GM21737 (cell line): Measurements from ENCODE around the gene SULT2A1.
"Not testable (repeated sequence)": the region's sequence is repeated elsewhere in the genome, so short reads cannot be mapped to it uniquely, and the experiment has no call there.

Experiments
- ATAC-seq: cut with Tn5 transposase; IDR thresholded peaks from one replicate; pipeline ENCODE4 v1.9.1; 2021; ENCODE audit warnings: mild to moderate bottlenecking, moderate library complexity; ENCODE audit not compliant: unreplicated experiment

SULT2A1 gene

DNA sequence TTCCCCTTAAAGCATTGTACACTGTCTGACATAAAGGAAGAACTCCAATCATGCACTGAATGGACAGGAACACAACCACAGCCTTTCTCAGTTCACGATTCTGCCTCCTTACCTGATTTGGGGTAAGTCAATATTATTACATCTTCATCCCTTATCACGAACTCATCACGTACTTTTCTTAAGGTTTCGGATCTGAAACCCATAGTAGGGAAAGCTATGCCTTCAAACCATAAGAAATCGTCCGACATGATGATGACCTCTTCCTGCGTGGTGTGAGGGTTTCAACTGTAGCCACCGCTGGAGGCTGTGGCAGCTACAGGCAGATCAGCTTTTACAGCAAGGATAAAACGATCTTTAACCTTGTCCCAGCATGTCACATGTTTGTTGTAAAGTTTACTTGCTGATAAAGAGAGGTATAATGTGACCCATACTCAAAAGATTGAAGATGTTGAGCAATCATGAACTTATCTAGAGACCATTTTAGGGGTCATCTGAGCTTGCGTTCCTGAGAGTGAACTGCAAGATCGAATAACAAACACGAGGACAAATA is at the start of gene SULT2A1:
TSS of gene SULT2A1 (minus strand) at position 306 of the 550 bp plus-strand sequence. CDS start at position 248, 58 bp downstream.
- ATAC-seq: no peak

- ATAC-seq: not testable (repeated sequence)
Measured at GRCh38 chr19:47928581-47928980, 42.5 kb upstream of the SULT2A1 start.

- ATAC-seq: not testable (repeated sequence)
Measured at GRCh38 chr19:47920107-47920506, 34.0 kb upstream of the SULT2A1 start.

DNA sequence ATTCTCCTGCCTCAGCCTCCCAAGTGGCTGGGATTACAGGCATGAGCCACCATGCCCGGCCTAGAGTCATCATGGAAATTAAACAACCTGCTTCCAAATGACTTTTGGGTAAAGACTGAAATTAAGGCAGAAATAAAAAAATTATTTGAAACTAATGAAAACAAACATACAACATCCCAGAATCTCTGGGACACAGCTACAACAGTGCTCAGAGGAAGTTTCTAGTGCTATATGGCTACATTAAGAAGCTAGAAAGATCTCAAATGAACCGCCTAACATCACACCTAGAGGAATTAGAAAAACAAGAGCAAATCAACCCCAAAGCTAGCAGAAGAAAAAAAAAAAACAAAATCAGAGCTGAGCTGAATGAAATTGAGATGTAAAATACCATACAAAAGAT is 24.1 kb upstream of the SULT2A1 start:
- ATAC-seq: not testable (repeated sequence)

GRCh38 chr19:47909350-47909749 is 23.2 kb upstream of the SULT2A1 start:
- not testable (repeated sequence) for ATAC-seq

DNA sequence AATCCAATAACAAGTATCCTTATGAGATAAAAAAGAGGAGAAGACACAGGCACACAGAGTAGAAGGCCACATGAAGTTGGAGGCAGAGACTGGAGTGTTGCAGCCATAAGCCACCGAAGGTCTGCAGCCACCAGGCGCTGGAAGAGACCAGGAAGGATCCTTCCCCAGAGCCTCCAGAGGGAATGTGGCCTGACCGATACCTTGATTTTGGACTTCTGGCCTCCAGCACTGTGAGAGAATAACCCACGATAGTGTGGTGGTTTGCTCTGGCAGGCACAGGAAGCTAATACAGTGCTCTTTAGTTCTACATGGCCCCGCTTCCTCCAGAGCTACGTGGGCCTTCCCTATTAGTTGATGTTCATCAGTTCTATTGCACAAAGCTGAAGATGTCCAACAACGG is 15.3 kb upstream of the SULT2A1 start:
- ATAC-seq: no peak

- ATAC-seq: no peak
Measured at GRCh38 chr19:47899335-47899734, 13.2 kb upstream of the SULT2A1 start.

- no peak for ATAC-seq
Measured at GRCh38 chr19:47897861-47898260, 11.7 kb upstream of the SULT2A1 start.

GRCh38 chr19:47896773-47897172 is 10.7 kb upstream of the SULT2A1 start:
- ATAC-seq: no peak

GRCh38 chr19:47896019-47896418 is 9.9 kb upstream of the SULT2A1 start:
- ATAC-seq: no peak

GRCh38 chr19:47895165-47895782 is 9.2 kb upstream of the SULT2A1 start:
- ATAC-seq: no peak

GRCh38 chr19:47891923-47892666 is 6.0 kb upstream of the SULT2A1 start:
- ATAC-seq: no peak

DNA sequence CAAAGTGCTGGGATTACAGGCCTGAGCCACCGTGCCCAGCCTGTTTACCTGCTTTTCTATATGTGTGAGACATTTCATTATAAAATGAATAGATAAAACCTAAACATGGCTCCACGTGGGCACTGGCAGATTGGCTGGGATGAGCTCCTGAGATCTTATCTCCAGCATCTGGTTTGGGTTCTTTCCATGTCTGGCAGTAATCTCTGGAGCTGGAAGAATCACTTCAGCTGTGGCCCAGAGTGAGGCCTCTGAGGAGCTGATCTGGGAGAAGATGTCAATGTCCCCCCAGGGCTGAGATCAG is 5.5 kb upstream of the SULT2A1 start:
- no peak for ATAC-seq

GRCh38 chr19:47890865-47891621 is 4.9 kb upstream of the SULT2A1 start:
- ATAC-seq: no peak

- no peak for ATAC-seq
Measured at GRCh38 chr19:47885067-47885463, 1.1 kb downstream of the SULT2A1 start.

GRCh38 chr19:47882890-47883289 is 3.2 kb downstream of the SULT2A1 start:
- no peak for ATAC-seq

- no peak for ATAC-seq
Measured at GRCh38 chr19:47881757-47882156, 4.4 kb downstream of the SULT2A1 start.

DNA sequence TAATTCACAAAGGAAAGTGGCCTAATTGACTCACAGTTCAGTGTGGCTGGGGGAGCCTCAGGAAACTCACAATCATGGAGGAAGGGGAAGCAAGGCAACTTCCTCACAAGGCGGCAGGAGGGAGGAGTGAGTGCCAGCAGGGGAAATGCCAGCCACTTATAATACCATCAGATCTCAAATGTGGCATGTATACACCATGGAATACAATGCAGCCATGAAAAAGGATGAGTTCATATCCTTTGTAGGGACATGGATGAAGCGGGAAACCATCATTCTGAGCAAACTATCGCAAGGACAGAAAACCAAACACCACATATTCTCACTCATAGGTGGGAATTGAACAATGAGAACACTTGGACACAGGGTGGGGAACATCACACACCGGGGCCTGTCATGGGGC is 6.7 kb downstream of the SULT2A1 start:
- not testable (repeated sequence) for ATAC-seq

GRCh38 chr19:47878906-47879305 is 7.2 kb downstream of the SULT2A1 start:
- no peak for ATAC-seq

GRCh38 chr19:47865166-47865565 is 20.9 kb downstream of the SULT2A1 start:
- no peak for ATAC-seq

GRCh38 chr19:47863514-47863936 is 22.6 kb downstream of the SULT2A1 start:
- ATAC-seq: no peak

- no peak for ATAC-seq
Measured at GRCh38 chr19:47861630-47862029, 24.5 kb downstream of the SULT2A1 start.
